ENCODE results near the gene BACH2. TPM values are rescaled to one million over a fixed set of nuclear protein-coding genes. Genes with fewer than 3 reads are reported as not detected.

Gene BACH2
- total and polyA plus RNA-seq, 2 donors (not counting 1 experiment from before 2014, with no cell fraction given) = 2.2 to 2.6 TPM

GRCh38 chr6:90251295-90251992, 45.2 kb downstream of the BACH2 start:
- no peak overlapping the region for H3K9ac ChIP-seq (ENCODE audit: insufficient read depth, low read length)
- no peaks in the 10 kb centered on the region for H3K36me3 ChIP-seq (ENCODE audit: control insufficient read depth, insufficient read depth, low read length)
- no peaks in the 10 kb centered on the region for H3K27me3 ChIP-seq (ENCODE audit: control insufficient read depth, insufficient read depth, low read length)
- DNase-seq (ENCODE audit: low read depth in 2 of 2) = peak in 1 of 2 donors; percentile 37
- no peaks in the 10 kb centered on the region for H3K9me3 ChIP-seq (ENCODE audit: control insufficient read depth, insufficient read depth, low read depth, low read length)
- H3K4me3 ChIP-seq (replicated peaks in 1 of 4; ENCODE audit: control extremely low read depth in 1 of 4, insufficient read depth in 1 of 4, low read depth in 3 of 4, low read length in 4 of 4) = no peak overlapping the region
- H3K4me2 ChIP-seq (ENCODE audit: extremely low read depth, insufficient read depth, low read length) = no peak overlapping the region
- H2AFZ ChIP-seq (ENCODE audit: low read length) = no peak overlapping the region
- no peak overlapping the region for H3K27ac ChIP-seq (ENCODE audit: insufficient read depth, low read length)
- H3K4me1 ChIP-seq (ENCODE audit: control insufficient read depth, extremely low read depth, insufficient read depth, low read length) = no peaks in the 10 kb centered on the region
- no peaks in the 10 kb centered on the region for H3K79me2 ChIP-seq (ENCODE audit: control insufficient read depth, insufficient read depth, low read length)
- TF ChIP-seq CTCF (conservative IDR thresholded peaks at IDR 0.05 in 1 of 2, IDR thresholded peaks at IDR 0.05 in 1 of 2; ENCODE audit: low read depth in 1 of 2, low read length in 2 of 2) = no peak
- TF ChIP-seq EZH2 (IDR thresholded peaks at IDR 0.05; ENCODE audit: low read length, missing control alignments) = no peak
- H4K20me1 ChIP-seq (ENCODE audit: control insufficient read depth, extremely low read depth, insufficient read depth, low read length) = no peaks in the 10 kb centered on the region

- H3K4me1 ChIP-seq (ENCODE audit: control insufficient read depth, extremely low read depth, insufficient read depth, low read length) = no peaks in the 10 kb centered on the region
- no peaks in the 10 kb centered on the region for H4K20me1 ChIP-seq (ENCODE audit: control insufficient read depth, extremely low read depth, insufficient read depth, low read length)
- peak in 1 of 2 donors; percentile 49 for DNase-seq (ENCODE audit: low read depth in 2 of 2)
- no peak overlapping the region for H3K9ac ChIP-seq (ENCODE audit: insufficient read depth, low read length)
- no peak overlapping the region for H3K4me2 ChIP-seq (ENCODE audit: extremely low read depth, insufficient read depth, low read length)
- H3K79me2 ChIP-seq (ENCODE audit: control insufficient read depth, insufficient read depth, low read length) = no peaks in the 10 kb centered on the region
- no peak overlapping the region for H2AFZ ChIP-seq (ENCODE audit: low read length)
- H3K4me3 ChIP-seq (replicated peaks in 1 of 4; ENCODE audit: control extremely low read depth in 1 of 4, insufficient read depth in 1 of 4, low read depth in 3 of 4, low read length in 4 of 4) = no peak overlapping the region
- H3K36me3 ChIP-seq (ENCODE audit: control insufficient read depth, insufficient read depth, low read length) = no peaks in the 10 kb centered on the region
- H3K9me3 ChIP-seq (ENCODE audit: control insufficient read depth, insufficient read depth, low read depth, low read length) = no peaks in the 10 kb centered on the region
- H3K27me3 ChIP-seq (ENCODE audit: control insufficient read depth, insufficient read depth, low read length) = no peaks in the 10 kb centered on the region
- H3K27ac ChIP-seq (ENCODE audit: insufficient read depth, low read length) = no peak overlapping the region
- TF ChIP-seq EZH2 (IDR thresholded peaks at IDR 0.05; ENCODE audit: low read length, missing control alignments) (no peak), CTCF (conservative IDR thresholded peaks at IDR 0.05 in 1 of 2, IDR thresholded peaks at IDR 0.05 in 1 of 2; ENCODE audit: low read depth in 1 of 2, low read length in 2 of 2) (no peak)
Observed at GRCh38 chr6:90250405-90250804, 46.2 kb downstream of the BACH2 start.

- Histone ChIP-seq H3K4me2 (ENCODE audit: extremely low read depth, insufficient read depth, low read length) (no peak overlapping the region), H3K27me3 (ENCODE audit: control insufficient read depth, insufficient read depth, low read length) (no peaks in the 10 kb centered on the region), H3K9ac (ENCODE audit: insufficient read depth, low read length) (no peak overlapping the region), H3K36me3 (ENCODE audit: control insufficient read depth, insufficient read depth, low read length) (no peaks in the 10 kb centered on the region), H3K79me2 (ENCODE audit: control insufficient read depth, insufficient read depth, low read length) (no peaks in the 10 kb centered on the region), H3K27ac (ENCODE audit: insufficient read depth, low read length) (no peak overlapping the region), H3K4me3 (replicated peaks in 1 of 4; ENCODE audit: control extremely low read depth in 1 of 4, insufficient read depth in 1 of 4, low read depth in 3 of 4, low read length in 4 of 4) (no peak overlapping the region), H3K4me1 (ENCODE audit: control insufficient read depth, extremely low read depth, insufficient read depth, low read length) (no peaks in the 10 kb centered on the region), H2AFZ (ENCODE audit: low read length) (no peak overlapping the region), H3K9me3 (ENCODE audit: control insufficient read depth, insufficient read depth, low read depth, low read length) (no peaks in the 10 kb centered on the region), H4K20me1 (ENCODE audit: control insufficient read depth, extremely low read depth, insufficient read depth, low read length) (no peaks in the 10 kb centered on the region)
- no peak for TF ChIP-seq EZH2 (IDR thresholded peaks at IDR 0.05; ENCODE audit: low read length, missing control alignments)
- DNase-seq (ENCODE audit: low read depth in 2 of 2) = no peak
Observed at GRCh38 chr6:90249458-90249857, 47.2 kb downstream of the BACH2 start.

All from fibroblast of lung (primary cell).